Nephron (organoid): ENCODE results near the gene ST8SIA5.

Experiments
- H3K27ac Mint-ChIP-seq, 3 experiments: 2 replicates each; pipeline ENCODE4 v1.8.0; 2020; ENCODE audit warnings: mixed read lengths in 3 of 3, mild to moderate bottlenecking in 2 of 3, moderate library complexity in 1 of 3
- H3K27me3 Mint-ChIP-seq: 2 replicates; pipeline ENCODE4 v1.8.0; 2021; ENCODE audit warnings: low read depth, mild to moderate bottlenecking, moderate library complexity, mixed read lengths
- H3K36me3 Mint-ChIP-seq: 2 replicates; pipeline ENCODE4 v1.8.0; 2020; ENCODE audit warnings: low read depth, mixed read lengths
- H3K4me1 Mint-ChIP-seq: 2 replicates; pipeline ENCODE4 v1.8.0; 2020; ENCODE audit warnings: mixed read lengths
- H3K4me3 Mint-ChIP-seq, 3 experiments: 2 replicates each; pipeline ENCODE4 v1.8.0; 2020; ENCODE audit warnings: mild to moderate bottlenecking in 3 of 3, mixed read lengths in 3 of 3, moderate library complexity in 2 of 3
- H3K9me3 Mint-ChIP-seq: 2 replicates; pipeline ENCODE4 v1.8.0; 2020; ENCODE audit warnings: mixed read lengths
- TF ChIP-seq, protein P1 (sequence below), 3 experiments: fragments of 200-600 bp; sonication (generic); IDR thresholded peaks; one replicate each; pipeline ENCODE4 v1.5.0; 2021; ENCODE audit warnings: antibody characterized with exemption in 3 of 3; ENCODE audit not compliant: unreplicated experiment in 3 of 3

ST8SIA5 gene

GRCh38 chr18:46772357-46772756, 15.5 kb upstream of the ST8SIA5 start:
- H3K4me3 Mint-ChIP-seq = no peak overlapping the region
- peaks cover 24% of the 10 kb centered on the region for H3K4me1 Mint-ChIP-seq
- no peaks in the 10 kb centered on the region for H3K27me3 Mint-ChIP-seq
- H3K27ac Mint-ChIP-seq = peak overlapping the region; percentile 9 to 30 (median 11)
- H3K9me3 Mint-ChIP-seq = peaks cover 1% of the 10 kb centered on the region
- H3K36me3 Mint-ChIP-seq = no peaks in the 10 kb centered on the region
- TF ChIP-seq, protein P1, sequence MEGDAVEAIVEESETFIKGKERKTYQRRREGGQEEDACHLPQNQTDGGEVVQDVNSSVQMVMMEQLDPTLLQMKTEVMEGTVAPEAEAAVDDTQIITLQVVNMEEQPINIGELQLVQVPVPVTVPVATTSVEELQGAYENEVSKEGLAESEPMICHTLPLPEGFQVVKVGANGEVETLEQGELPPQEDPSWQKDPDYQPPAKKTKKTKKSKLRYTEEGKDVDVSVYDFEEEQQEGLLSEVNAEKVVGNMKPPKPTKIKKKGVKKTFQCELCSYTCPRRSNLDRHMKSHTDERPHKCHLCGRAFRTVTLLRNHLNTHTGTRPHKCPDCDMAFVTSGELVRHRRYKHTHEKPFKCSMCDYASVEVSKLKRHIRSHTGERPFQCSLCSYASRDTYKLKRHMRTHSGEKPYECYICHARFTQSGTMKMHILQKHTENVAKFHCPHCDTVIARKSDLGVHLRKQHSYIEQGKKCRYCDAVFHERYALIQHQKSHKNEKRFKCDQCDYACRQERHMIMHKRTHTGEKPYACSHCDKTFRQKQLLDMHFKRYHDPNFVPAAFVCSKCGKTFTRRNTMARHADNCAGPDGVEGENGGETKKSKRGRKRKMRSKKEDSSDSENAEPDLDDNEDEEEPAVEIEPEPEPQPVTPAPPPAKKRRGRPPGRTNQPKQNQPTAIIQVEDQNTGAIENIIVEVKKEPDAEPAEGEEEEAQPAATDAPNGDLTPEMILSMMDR (IDR thresholded peaks at IDR 0.05; ENCODE audit: unreplicated experiment in 3 of 3) = no peak

DNA sequence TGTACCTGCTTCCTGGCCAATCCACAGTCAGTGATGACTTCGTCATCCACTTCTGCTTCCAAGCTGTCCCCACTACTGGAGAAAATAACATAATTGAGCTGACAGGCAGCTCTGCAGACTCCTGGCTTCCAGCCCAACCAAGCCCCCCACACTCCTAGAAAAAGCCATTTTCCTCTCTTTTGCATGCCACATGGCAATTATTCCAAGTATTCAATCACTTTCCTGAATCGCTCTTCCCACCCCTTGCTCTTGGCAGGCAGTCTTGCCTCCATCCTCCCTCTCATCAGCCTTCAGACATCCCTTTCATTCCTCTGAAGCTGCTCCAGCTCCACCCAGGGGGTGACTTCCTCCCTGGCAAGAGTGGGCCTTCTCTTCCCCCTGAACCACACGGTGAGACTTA, 14.3 kb upstream of the ST8SIA5 start:
- Mint-ChIP-seq H3K4me1 (peaks cover 24% of the 10 kb centered on the region), H3K4me3 (no peak overlapping the region), H3K36me3 (no peaks in the 10 kb centered on the region), H3K9me3 (no peaks in the 10 kb centered on the region), H3K27me3 (no peaks in the 10 kb centered on the region), H3K27ac (peak overlapping the region; percentile 6 to 30 (median 9))
- TF ChIP-seq, protein P1 (IDR thresholded peaks at IDR 0.05; ENCODE audit: unreplicated experiment in 3 of 3) = no peak

- Mint-ChIP-seq H3K4me1 (peaks cover 24% of the 10 kb centered on the region), H3K4me3 (no peak overlapping the region), H3K9me3 (no peaks in the 10 kb centered on the region), H3K27ac (peak overlapping the region; percentile 6 to 30 (median 9)), H3K36me3 (no peaks in the 10 kb centered on the region), H3K27me3 (no peaks in the 10 kb centered on the region)
- TF ChIP-seq, protein P1 (IDR thresholded peaks at IDR 0.05; ENCODE audit: unreplicated experiment in 3 of 3) = no peak
Observed at GRCh38 chr18:46770708-46771107, 13.9 kb upstream of the ST8SIA5 start.

DNA sequence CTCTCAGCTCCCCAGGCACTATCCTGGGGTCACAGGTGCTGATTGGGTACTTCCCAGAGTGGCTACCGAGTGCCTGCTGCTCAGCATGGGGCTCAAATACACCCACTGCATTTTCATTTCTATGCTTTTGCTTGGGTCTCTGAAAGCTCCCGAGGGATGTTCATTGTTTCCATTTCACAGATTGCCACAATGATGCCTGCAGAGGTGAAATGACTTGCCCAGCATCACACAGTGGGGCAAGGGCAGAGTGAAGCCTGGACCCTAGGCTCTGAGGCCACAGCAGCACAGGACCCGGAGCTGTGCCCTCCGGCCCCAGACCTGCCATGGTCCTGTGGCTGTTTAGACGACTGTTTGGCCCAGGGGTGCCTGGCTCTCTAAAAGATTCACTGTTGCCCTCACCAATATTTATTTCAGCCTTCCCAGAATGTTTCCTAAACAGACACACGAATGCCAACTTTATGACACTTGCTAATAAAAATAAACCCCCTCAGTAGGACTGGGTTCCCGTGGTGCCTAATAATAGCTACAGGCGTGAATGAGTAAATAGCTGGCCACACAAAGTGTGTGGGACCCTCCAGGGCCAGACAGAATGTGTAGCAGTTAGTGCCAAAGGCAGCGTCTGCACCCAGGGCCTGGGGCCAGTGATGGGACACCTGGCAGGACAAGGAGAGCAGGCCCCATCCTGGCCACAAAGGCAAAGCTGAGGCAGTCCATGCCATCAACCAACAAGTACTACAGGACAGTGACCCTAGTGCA, 11.5 kb upstream of the ST8SIA5 start:
- Mint-ChIP-seq H3K27me3 (peaks cover 5% of the 10 kb centered on the region), H3K4me3 (no peak overlapping the region), H3K27ac (no peak overlapping the region), H3K4me1 (peaks cover 24% of the 10 kb centered on the region), H3K36me3 (no peaks in the 10 kb centered on the region), H3K9me3 (no peaks in the 10 kb centered on the region)
- TF ChIP-seq, protein P1 (IDR thresholded peaks at IDR 0.05; ENCODE audit: unreplicated experiment in 3 of 3) = no peak

DNA sequence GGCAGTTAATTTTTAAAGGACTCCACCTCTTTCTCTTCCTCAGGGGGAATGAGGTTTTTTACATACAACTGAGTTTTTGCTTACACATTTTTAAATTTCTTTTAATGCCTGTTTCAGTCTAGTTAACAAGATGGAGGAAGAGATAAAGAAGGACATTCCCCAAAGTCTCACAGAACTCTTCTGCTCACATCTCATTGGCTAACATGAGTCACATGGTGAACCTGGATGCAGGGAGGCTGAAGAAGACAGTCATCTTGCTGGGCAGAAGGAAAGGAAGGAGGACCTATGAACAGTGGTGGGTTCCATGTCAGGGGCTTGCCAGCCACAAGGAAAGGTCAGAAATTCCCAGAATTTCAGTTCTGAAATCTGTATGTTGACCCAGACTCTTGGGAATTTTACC, 10.4 kb upstream of the ST8SIA5 start:
- H3K9me3 Mint-ChIP-seq = no peaks in the 10 kb centered on the region
- H3K4me1 Mint-ChIP-seq = peaks cover 16% of the 10 kb centered on the region
- peaks cover 14% of the 10 kb centered on the region for H3K27me3 Mint-ChIP-seq
- H3K27ac Mint-ChIP-seq = no peak overlapping the region
- TF ChIP-seq, protein P1 (IDR thresholded peaks at IDR 0.05; ENCODE audit: unreplicated experiment in 3 of 3) = no peak
- H3K4me3 Mint-ChIP-seq = no peak overlapping the region
- H3K36me3 Mint-ChIP-seq = no peaks in the 10 kb centered on the region

DNA sequence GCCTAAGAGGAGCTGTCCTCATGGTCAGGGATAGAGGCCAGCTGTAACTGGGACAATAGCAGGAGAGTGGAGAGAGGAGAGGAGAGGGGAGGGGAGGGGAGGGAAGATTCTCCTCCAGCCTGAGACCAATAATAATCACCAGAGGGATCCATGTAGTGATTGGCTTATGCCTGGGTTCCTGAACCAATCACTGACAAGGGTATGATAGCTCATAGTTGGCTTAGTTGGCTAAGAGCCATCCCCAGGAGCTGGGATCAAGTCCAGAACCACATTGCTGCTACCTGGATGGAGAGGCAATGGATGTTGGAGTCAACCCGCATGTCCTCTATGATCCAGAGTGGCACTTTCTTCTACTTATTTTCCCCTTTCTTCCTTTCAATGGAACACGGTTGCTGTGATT, 7.7 kb upstream of the ST8SIA5 start:
- Mint-ChIP-seq H3K9me3 (no peaks in the 10 kb centered on the region), H3K4me1 (peaks cover 21% of the 10 kb centered on the region), H3K27me3 (peaks cover 32% of the 10 kb centered on the region), H3K36me3 (no peaks in the 10 kb centered on the region), H3K4me3 (no peak overlapping the region), H3K27ac (no peak overlapping the region)
- TF ChIP-seq, protein P1 (IDR thresholded peaks at IDR 0.05; ENCODE audit: unreplicated experiment in 3 of 3) = no peak
